Keratinocyte (primary cell): ENCODE measurements around the gene MAML2.

Experiments
- CTCF ChIP-seq, 3 experiments: IDR thresholded peaks in 1 of 3; conservative IDR thresholded peaks in 1 of 3; optimal IDR thresholded peaks in 1 of 3; 2 replicates in 2 of 3; 3 replicates in 1 of 3; pipeline versions ENCODE3 to v1.5.1; 2011; ENCODE audit warnings: low read length in 3 of 3, mild to moderate bottlenecking in 3 of 3, moderate library complexity in 2 of 3, control low read depth in 1 of 3, inconsistent platforms in 1 of 3; ENCODE audit not compliant: insufficient read depth in 2 of 3; ENCODE audit errors: extremely low read depth in 1 of 3
- EZH2 ChIP-seq: IDR thresholded peaks from one replicate; pipeline ENCODE4 v1.6.1; 2012; ENCODE audit warnings: inconsistent platforms, mild to moderate bottlenecking, low read length, moderate library complexity

DNA sequence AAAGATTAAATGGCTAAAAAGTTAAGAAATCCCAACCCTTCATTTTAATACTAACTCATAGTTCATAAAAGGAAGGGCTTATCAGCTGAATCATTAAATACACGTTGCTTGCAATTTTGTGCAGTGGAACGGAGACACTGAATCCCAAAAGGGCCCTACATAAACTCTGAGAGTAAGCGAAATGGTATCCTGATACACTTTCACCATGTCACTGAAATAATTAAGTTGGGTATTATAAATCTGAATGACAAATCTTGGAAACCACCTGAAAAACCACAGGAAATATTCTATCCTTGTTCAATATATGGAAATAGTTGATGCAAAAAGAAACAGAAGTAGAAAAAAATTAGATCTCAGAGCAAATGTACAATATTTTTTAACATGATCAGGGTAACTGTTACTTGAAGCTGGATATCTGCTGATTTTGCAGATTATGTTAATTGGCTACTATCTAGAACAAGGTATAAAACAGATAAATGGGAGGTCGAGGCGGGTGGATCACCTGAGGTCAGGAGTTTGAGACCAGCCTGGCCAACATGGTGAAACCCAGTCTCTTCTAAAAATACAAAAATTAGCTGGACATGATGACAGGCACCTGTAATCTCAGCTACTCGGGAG lies 55.1 kb downstream of the MAML2 start:
- TF ChIP-seq CTCF (optimal IDR thresholded peaks at IDR 0.05 in 1 of 3, IDR thresholded peaks at IDR 0.05 in 1 of 3, conservative IDR thresholded peaks at IDR 0.05 in 1 of 3; ENCODE audit: extremely low read depth in 1 of 3, insufficient read depth in 2 of 3, low read length in 3 of 3) (no peak), EZH2 (no peak)
